ENCODE measurements around the gene ADAMTS4. TPM values are rescaled to one million over a fixed set of nuclear protein-coding genes. Genes with fewer than 3 reads are reported as not detected.
A peak's percentile ranks its signal among the peaks of the same experiment; 100 is the strongest.
"Not testable (repeated sequence)": the region's sequence is repeated elsewhere in the genome, so short reads cannot be mapped to it uniquely, and the experiment has no call there.

Gene ADAMTS4, protein sequence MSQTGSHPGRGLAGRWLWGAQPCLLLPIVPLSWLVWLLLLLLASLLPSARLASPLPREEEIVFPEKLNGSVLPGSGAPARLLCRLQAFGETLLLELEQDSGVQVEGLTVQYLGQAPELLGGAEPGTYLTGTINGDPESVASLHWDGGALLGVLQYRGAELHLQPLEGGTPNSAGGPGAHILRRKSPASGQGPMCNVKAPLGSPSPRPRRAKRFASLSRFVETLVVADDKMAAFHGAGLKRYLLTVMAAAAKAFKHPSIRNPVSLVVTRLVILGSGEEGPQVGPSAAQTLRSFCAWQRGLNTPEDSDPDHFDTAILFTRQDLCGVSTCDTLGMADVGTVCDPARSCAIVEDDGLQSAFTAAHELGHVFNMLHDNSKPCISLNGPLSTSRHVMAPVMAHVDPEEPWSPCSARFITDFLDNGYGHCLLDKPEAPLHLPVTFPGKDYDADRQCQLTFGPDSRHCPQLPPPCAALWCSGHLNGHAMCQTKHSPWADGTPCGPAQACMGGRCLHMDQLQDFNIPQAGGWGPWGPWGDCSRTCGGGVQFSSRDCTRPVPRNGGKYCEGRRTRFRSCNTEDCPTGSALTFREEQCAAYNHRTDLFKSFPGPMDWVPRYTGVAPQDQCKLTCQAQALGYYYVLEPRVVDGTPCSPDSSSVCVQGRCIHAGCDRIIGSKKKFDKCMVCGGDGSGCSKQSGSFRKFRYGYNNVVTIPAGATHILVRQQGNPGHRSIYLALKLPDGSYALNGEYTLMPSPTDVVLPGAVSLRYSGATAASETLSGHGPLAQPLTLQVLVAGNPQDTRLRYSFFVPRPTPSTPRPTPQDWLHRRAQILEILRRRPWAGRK
- not detected for polyA plus RNA-seq (2012; ENCODE audit: insufficient read depth, insufficient read length)

- no peak within 1 kb of the TSS for H3K4me3 ChIP-seq (ENCODE audit: low read length)
- DNase-seq (ENCODE audit: low read depth, low spot score): no peak
These were observed at the start of gene ADAMTS4 for GRCh38 chr1:161198897-161199431. TSS of gene ADAMTS4 (minus strand) at chr1:161199054. CDS start at chr1:161198627, 427 bp downstream.

DNA sequence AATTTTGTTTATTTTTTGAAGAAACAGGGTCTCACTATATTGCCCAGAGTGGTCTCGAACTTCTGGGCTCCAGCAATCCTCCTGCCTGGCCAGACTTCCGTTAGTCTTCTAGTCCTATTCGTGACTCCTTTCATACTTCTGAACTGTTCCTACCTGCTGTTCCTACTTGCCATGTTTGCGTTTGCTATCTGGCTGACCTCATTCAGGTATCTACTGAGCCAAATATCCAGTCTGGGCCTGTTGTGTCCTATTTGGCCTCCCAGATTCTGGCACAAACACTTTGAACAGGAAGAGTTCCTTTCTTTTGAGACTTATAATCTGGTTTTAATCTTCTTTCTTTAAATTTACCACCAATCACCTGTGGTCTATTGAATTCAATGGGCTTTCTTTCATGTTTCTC, 46.0 kb upstream of the ADAMTS4 start:
- no peak for DNase-seq (ENCODE audit: low read depth, low spot score)
- H3K4me3 ChIP-seq (ENCODE audit: low read length): no peak overlapping the region

- no peak overlapping the region for H3K4me3 ChIP-seq (ENCODE audit: low read length)
- no peak for DNase-seq (ENCODE audit: low read depth, low spot score)
These were observed 43.5 kb upstream of the ADAMTS4 start for GRCh38 chr1:161242313-161242712.

DNA sequence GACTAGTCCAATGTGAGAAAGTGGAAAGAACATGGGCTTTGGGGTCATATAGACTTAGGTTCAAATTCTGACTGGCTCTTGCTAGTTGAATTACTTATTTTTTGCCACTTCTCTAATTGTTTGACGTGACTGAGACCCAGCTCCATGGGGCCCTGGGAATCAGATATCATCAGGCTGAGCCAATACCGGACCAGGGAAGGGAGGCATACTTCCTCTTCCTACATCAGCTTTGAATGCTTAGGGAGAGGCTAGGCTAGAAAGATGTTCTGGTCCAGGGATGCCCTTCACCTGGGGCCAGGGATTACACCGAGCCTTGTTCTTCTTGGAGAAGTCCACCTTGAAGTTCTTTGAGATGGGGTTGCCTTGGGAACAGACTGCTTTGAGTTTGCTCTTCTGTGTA, 42.8 kb upstream of the ADAMTS4 start:
- no peak overlapping the region for H3K4me3 ChIP-seq (ENCODE audit: low read length)
- DNase-seq (ENCODE audit: low read depth, low spot score): no peak

- no peak for DNase-seq (ENCODE audit: low read depth, low spot score)
- H3K4me3 ChIP-seq (ENCODE audit: low read length): no peak within 1 kb of the TSS
These were observed 39.2 kb upstream of the ADAMTS4 start, which contains the start of gene NR1I3 for GRCh38 chr1:161238039-161238473. TSS of gene NR1I3 (minus strand) at chr1:161238203. CDS start at chr1:161236565, 1,638 bp downstream.

DNA sequence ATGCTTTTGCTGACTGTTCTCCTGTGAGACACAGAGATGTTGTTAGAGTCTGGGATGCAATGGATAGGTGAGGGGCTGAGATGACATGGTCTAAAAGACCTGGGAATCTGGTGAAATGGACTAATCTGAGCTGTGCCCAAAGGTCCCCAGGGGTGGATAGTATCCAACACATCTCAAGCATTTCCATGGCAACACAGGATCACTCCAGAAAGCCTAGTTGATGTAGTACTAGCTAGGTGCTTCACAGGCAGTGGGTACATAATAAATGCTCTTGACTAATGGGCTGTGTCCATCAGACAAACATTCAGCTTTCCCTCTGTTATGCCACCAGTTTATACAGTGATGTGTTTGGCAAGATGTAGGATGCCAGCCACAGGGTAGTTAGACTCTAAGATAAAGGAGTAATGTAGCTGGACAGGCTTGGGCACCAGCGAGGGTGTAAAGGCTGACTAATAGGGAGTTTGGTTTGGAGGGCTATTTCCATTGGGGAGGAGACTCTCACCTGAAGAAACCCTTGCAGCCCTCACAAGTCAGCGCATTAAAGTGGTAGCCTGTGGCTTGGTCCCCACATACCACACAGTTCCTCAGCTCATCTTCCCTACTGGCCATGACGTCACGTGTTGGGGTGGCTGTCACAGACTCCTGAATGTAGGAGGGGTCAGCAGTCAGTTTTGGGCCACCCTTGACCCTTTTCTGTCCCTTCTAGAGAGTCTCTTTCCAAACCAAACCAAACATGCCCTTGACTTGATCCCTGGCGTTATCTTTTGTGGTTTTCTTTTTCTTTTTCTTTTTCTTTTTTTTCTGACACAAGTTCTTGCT, 37.3 kb upstream of the ADAMTS4 start:
- DNase-seq (ENCODE audit: low read depth, low spot score): no peak
- no peak overlapping the region for H3K4me3 ChIP-seq (ENCODE audit: low read length)

DNA sequence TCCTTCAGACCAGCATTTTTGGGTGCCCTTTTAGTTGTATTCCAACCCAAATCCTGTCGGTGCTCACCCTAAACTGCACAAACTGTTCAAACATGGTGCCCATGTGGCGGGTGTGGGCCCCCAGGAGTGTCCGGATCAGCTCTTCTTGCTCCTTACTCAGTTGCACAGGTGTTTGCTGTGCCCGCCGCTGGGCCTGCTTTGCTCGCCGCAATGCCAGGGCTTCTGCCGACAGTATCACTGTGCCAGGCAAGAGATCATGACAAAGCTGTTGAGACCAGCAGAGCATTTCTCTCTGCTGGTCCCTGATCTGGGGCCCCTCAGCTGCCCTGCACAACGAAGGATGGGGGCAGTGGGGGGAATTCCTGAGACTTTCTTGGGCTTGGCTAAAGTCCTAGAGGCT, 34.2 kb upstream of the ADAMTS4 start:
- no peak overlapping the region for H3K4me3 ChIP-seq (ENCODE audit: low read length)
- DNase-seq (ENCODE audit: low read depth, low spot score): no peak

DNA sequence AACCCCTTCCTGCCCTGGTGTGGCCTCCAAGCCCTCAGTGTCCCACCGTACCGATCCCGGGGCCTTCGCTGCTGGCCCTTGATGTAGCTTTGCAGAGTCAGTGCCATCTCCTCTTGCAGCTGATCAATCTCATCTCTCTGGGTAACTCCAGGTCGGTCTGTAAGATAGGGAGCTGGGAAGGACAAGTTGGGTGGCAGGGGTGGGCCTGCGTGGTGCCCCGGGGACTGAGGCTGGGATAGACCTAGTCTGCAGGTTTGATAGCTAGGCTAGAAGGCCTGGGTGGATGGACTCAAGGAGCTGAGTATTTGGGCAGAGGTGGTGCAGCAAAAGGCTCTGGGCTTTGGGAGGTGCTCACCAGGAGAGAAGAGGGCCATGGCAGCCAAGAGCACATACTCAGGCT, 31.9 kb upstream of the ADAMTS4 start:
- H3K4me3 ChIP-seq (ENCODE audit: low read length): no peak overlapping the region
- DNase-seq (ENCODE audit: low read depth, low spot score): no peak

DNA sequence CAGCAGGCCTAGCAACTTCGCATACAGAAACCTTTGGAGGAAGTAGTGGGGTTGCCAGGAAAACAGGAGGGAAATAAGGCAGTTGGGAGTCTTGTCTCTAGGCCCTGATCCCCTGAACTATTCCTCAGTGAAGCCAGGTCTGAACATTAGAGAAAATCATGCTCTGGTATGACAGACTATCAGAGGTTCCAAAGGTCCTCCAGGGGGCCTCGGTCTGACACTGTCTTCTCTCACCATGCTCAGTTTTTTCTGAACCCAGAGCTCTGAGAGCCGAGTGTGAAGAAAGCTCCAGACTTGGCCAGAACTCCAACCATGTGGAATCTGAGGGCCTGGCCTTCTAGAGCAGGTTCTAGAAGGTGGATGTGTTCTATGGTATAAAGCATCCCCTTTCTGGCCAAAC, 31.0 kb upstream of the ADAMTS4 start:
- H3K4me3 ChIP-seq (ENCODE audit: low read length): no peak overlapping the region
- DNase-seq (ENCODE audit: low read depth, low spot score): no peak

DNA sequence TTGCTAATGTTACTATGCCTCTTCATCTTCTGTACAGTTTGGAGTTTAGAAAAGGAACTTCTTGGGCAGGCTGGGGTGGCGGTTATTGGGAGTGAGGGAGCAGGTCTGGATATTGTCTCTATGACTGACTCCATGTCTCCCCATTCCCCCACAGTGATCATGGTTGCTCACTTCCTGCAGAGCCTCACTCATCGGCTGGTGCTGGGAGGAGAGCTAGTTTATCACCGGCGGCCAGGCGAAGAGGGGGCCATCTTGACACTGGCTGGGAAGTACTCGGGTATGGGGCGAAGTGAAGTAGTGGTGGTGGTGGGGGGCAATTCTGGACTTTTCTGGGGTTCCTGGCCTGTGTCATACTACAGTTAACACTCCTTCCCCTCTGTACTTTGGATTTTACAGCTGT, 29.2 kb upstream of the ADAMTS4 start:
- DNase-seq (ENCODE audit: low read depth, low spot score): no peak
- H3K4me3 ChIP-seq (ENCODE audit: low read length): peak overlapping the region; percentile 98; the same call in 1 of the 2 replicates

- H3K4me3 ChIP-seq (ENCODE audit: low read length): peak overlapping the region; percentile 98
- peak; percentile 81 for DNase-seq (ENCODE audit: low read depth, low spot score)
These were observed 28.5 kb upstream of the ADAMTS4 start for GRCh38 chr1:161227196-161227871.

- no peak for DNase-seq (ENCODE audit: low read depth, low spot score)
- H3K4me3 ChIP-seq (ENCODE audit: low read length): peak overlapping the region; percentile 98
These were observed 27.9 kb upstream of the ADAMTS4 start for GRCh38 chr1:161226759-161227158.

- peak overlapping the region; percentile 98 for H3K4me3 ChIP-seq (ENCODE audit: low read length)
- DNase-seq (ENCODE audit: low read depth, low spot score): no peak
These were observed 27.5 kb upstream of the ADAMTS4 start for GRCh38 chr1:161226320-161226711.

DNA sequence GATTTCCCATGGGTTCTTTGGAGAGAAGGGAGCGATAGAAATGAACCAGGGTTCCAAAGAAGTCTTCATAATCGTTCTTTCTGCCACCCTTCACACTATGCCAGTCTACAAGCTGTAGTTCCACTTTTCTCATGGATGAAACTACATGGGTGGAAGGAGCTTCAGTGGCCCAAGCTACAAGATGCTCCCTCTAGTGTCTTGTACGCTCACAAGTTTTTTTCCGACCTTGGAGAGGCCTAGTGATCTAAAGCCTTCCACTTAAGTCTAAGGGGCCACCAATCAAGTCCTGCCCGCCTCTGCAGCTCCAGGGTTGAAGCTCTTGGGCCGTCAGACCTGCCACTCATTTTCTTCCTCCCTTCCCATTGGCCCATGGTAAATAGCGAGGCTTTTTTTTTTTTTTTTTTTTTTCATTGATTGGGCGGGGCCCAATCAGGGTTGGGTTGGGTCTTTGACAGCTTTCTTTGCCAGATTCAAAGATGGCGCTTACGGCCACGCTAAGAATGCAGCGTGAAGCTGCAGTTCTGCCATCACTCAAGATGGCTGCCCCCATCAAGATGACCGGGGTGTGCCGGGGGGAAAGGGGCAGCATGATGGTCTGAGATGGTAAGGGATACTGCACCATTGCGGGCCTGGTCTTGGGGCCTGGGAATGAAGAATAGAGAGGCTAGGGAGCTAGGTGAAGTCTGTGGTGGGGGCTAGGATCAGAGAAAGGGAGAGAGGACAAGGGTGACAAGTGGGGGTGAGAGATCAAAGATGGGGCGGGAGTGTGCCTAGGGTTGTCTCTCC, 26.9 kb upstream of the ADAMTS4 start, which contains the start of gene TOMM40L:
Gene TOMM40L, plus strand, starts transcription at position 527 of the 786 bp plus-strand sequence. CDS start 430 bp downstream, outside the sequence.
- H3K4me3 ChIP-seq (ENCODE audit: low read length): peak within 1 kb of the TSS; percentile 98
- DNase-seq (ENCODE audit: low read depth, low spot score): peak; percentile 100

DNA sequence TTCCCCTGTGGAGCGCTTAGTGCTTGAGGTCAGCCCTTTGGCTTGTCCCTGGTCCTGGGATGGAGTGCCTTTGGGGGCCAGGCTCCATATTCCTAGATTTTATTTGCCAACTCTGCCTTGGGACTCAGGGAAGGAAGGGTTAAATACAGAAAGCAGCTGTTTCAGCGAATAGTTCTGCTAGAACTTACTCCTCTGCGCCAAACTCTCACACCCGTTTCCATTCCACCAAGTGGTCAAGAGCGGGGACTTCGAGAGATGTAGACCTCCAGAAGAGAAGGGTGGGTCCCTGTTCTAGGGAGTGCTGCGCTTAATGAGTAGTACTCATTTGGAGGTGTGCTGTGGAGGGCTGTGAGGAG, 26.3 kb upstream of the ADAMTS4 start:
- no peak for DNase-seq (ENCODE audit: low read depth, low spot score)
- peak overlapping the region; percentile 18 for H3K4me3 ChIP-seq (ENCODE audit: low read length)

- H3K4me3 ChIP-seq (ENCODE audit: low read length): not testable (repeated sequence)
These were observed 25.8 kb upstream of the ADAMTS4 start for GRCh38 chr1:161224695-161225087.

DNA sequence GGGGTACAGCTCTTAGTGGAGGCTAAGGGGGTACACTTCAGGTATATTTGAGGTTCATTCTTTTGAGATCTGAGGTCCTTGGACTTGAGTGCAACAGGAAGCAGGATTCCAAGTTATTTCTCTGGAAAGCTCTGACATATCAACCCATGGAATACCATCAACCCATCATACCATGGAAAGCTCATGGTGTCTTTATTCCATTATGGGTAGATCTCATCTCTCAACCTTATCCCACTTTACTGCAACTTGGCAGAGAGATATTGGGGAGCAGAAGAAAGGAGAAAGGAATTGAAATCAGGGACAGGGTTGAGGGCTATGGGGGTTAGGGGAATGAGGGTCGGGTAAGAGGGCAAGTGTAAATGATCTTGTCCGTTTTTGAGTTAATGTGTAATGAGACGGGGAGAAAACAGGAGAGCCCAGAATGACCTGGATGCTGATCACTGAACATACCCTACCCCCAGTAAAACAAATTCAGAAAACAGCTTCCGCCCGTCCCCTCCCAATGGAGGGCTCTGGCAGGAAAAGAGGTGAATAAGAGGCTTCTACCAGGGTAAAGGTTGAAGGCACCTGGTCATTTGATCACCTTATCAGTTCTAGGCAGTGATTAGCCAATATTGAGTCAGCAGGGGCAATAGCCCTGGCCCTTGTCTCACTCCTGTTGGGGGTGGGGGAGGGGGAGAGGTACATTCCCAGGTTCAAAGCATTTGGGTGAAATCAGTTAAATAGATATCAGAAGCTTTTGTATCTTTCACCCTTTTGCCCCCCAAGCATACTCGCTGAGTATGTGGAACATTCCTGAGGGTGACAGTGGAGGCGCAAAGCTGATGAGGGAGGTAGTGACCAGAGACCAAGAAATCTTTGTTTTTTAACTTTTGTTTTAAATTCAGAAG, 25.2 kb upstream of the ADAMTS4 start:
- no peak for DNase-seq (ENCODE audit: low read depth, low spot score)
- H3K4me3 ChIP-seq (ENCODE audit: low read length): no peak overlapping the region

More at GRCh38 chr1:161224695-161225087, 25.8 kb upstream of the ADAMTS4 start:
- not testable (repeated sequence) for DNase-seq (ENCODE audit: low read depth, low spot score)
